ENCODE data around the gene RTRAF.

RTRAF gene

DNA sequence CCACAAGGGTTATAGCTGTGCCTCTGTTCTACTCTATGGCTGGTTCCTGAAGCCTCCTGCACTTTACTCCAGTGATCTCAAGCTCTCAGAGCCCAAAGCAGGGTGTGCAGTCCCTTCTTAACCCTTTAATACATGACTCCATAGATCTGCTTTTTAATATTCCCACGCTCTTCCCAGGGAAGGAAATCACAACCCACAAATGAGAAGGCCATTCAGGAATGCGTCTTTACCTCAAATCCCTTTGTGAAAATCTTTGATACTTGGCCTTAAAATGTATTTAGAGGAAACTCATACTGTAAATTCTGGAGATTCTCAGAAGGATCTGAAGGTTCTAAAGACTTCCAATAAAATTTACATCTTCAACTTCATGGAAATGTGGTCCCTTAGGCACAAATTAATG, 62.5 kb downstream of the RTRAF start:
- no peak for DNase-seq

DNA sequence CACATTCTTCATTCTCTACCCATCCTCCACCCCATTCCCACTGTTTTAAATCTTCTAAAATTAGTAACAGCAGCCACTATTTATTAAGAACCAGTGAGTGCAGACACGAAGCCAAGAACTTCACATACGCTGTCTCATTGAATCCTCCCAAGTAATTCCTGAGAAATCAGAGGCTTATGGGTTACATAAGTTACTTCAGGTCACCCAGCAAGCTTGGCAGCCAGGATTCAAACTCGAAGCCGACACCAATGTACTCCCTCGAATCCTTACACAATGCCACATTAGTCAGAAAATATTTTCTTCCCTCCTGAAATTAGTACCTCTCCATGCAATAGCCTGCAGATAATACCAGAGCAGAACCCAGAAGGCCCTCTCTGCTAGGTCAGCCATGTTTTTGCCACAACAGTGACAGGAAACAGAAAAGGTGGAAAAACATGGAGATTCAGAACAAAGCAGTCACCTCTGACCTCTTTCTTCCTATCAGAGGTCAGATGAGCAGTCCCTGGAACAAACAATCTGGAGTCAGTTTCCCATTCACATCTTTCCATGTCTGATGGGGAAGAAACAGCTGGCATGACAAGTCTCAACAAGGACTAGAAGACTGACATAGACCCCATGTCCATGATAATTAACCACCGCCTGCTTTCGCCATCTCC, 63.1 kb downstream of the RTRAF start:
- DNase-seq = no peak

DNA sequence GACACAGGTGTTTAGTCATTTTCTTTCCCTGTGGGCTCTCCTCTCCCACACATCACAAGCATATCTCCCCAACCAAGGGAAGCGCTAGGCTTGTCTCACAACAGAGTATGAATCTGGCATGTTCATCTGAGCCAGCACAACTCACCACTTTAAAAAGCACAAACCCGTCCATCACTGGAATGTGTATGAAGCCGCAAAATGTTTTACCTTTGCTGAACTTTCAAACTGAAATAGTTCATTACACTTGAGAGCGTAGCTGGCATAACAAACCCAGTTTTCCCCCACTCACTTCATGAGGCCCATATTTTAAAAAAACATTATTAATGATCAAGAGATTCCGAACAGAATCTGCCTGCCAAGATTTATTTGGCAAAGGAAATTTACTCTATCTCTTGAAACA, 63.7 kb downstream of the RTRAF start:
- no peak for DNase-seq

DNA sequence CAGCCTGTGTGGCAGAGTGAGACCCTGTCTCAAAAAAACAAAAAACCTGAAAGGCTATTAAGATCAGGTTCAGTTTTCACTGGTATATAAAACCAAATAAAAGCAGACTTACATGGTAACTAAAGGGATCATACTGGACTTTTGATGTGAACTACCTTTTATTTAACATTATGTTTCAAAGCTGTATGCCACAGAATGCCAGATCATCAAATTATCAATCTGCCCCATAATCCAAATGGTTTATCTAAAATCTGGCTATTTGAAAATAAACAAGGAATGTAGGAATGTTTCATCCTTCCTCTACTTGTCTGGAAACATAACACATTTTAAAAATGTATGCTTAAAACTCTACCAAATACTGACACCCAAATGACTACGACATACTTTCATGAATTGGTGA, 65.3 kb downstream of the RTRAF start:
- DNase-seq = no peak

DNA sequence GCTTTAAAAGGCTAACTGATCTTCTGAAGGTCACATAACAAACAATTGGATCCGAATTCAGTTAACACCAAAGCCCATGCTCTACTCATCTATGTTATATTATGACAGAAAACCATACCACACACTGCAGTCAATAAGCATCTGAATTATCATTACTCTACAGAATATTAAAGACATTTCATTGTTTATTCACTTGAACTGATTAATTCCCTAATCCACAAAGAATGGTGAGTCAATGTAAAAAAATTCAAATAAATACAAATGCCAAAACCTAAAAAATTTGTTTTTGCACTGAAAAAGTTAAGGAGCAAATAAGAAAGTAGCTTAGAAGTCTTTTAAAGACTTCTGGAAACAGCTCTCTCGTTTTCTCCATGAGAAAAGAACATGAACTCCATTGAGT, 65.8 kb downstream of the RTRAF start:
- no peak for DNase-seq

DNA sequence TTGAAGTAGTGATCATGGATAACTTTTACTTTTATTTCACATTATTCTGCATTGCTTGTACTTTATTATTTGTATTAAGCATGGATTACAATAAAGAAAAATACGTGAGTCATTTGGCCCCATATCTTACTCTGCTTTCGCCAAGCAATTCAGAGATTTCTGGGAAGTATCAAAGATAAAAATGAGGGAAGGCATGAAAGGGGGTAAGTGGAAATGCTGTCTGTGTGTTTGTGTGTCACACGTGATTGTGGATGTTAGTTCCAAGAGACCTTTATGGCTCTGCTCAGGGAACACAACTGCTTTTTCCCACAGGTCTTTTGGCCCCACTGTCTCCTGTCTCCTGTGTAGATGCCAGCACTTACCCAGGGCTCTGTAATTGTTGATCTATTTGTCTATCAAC, 69.0 kb downstream of the RTRAF start:
- DNase-seq = no peak

DNA sequence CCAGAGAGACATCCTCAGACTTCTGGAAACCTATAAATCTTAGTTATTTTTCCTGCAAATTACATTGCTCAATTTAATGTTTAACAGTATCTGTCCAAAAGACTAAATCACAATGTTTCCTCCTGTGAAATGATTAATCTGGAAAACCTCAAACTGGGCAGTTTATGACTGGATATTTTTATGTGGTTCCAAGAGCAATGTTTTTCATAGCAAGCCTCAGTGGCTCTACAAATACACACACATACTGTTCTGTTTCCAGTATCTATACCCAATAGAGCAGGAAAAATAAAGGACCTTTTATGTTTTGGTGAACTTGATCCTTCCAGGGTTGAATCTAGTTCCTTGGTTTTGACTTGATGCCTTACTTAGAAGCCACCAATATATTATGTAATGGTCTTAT, 70.3 kb downstream of the RTRAF start:
- DNase-seq = no peak

DNA sequence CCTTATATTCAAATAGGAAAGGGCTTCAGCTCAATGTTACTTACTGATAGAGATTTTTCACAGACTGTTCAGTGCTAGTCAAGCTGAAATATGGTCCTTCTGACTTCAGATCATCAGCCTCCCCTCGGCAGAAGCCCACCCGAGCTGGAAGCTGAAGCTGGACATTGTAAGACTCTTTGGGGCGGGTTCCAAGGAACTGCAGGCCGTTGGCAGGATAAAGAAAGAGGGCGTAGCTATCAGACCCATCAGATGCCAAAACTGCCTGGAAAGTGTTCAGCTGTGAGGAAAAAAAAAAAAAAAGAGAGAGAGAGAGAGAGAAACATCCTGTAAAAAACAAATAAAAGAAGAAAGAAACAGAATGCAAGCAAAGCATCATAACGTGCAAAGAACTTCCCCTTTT, 70.7 kb downstream of the RTRAF start:
- no peak for DNase-seq
